Measurements from ENCODE around the gene ACY1. TPM values are rescaled to one million over a fixed set of nuclear protein-coding genes. Genes with fewer than 3 reads are reported as not detected.

The ACY1 gene
- total and polyA plus RNA-seq, 10 of the 15 experiments (the other 5 are each of a cell fraction or from before 2014, with no cell fraction given), result 18.5 to 42.2 (median 27.8) TPM

- TF ChIP-seq ZNF687 (IDR thresholded peaks at IDR 0.05), result no peak
- no peak for TF ChIP-seq CEBPZ (IDR thresholded peaks at IDR 0.05; ENCODE audit: low read depth, low read length)
- TF ChIP-seq CREB1 (IDR thresholded peaks at IDR 0.05; ENCODE audit: low read depth), result no peak
- TF ChIP-seq IKZF2 (IDR thresholded peaks at IDR 0.05), result no peak
- TF ChIP-seq EP300 (IDR thresholded peaks at IDR 0.05; ENCODE audit: borderline replicate concordance in 1 of 2, control insufficient read depth in 1 of 2, low read depth in 2 of 2, low read length in 2 of 2), result no peak
These were observed 21.6 kb downstream of the ACY1 start (continued) for GRCh38 chr3:52004906-52005395.

Data from GM12878 (cell line).